Measurements from ENCODE around the gene ASTN1. TPM values are rescaled to one million over a fixed set of nuclear protein-coding genes. Genes with fewer than 3 reads are reported as not detected.

The ASTN1 gene
- total RNA-seq, 1 experiment from 2014 or later: 0.42 TPM

DNA sequence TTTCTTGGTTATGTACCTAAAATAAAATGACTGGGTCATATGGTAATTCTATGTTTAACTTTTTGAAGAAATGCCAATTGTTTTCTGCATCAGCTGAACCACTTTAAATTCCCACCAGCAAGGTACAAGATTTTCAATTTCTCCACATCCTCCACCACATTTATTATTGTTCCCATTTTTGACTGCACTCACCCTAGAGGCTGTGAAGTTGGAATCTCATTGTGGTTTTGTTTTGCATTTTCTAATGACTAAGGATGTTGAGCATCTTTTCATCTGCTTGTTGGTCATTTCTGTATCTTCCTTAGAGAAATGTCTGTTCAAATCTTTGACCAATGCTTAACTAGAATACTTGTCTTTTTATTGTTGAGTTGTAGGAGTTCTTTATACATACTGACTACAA, 72.5 kb downstream of the ASTN1 start:
- ChIA-PET RAD21 (ENCODE audit: low non-redundant PET in 1 of 2, low total read pairs in 2 of 2, uncharacterized antibody in 2 of 2, unreplicated experiment in 2 of 2) (no interaction called here), CTCF (no interaction called here), POLR2A (no interaction called here)
- no peaks in the 10 kb centered on the region for H3K9me2 ChIP-seq (ENCODE audit: insufficient read depth)
- no peaks in the 10 kb centered on the region for H3K9me3 ChIP-seq (ENCODE audit: control insufficient read depth in 1 of 2, insufficient read depth in 1 of 2, low read depth in 1 of 2, low read length in 2 of 2)
- no peaks in the 10 kb centered on the region for H4K20me1 ChIP-seq (ENCODE audit: insufficient read depth)
- no peak overlapping the region for H3K4me2 ChIP-seq (ENCODE audit: low read length)
- H2AFZ ChIP-seq (ENCODE audit: low read depth, low read length, poor library complexity, severe bottlenecking): no peak overlapping the region
- no peak overlapping the region for H3K9ac ChIP-seq (ENCODE audit: low read length)
- no peaks in the 10 kb centered on the region for H3K36me3 ChIP-seq (ENCODE audit: control insufficient read depth in 1 of 2, insufficient read depth in 2 of 2, low read length in 2 of 2)
- no TSS peak for BruUV-seq (replicated peaks)
- H3K79me2 ChIP-seq (ENCODE audit: insufficient read depth, low read length): no peaks in the 10 kb centered on the region
- H3K4me1 ChIP-seq (ENCODE audit: control insufficient read depth in 1 of 2, insufficient read depth in 2 of 2, low read length in 2 of 2): no peaks in the 10 kb centered on the region
- no peak overlapping the region for H3K27ac ChIP-seq (ENCODE audit: low read depth, low read length)
- intact Hi-C loops (cut with micrococcal nuclease): no loop called here
- no peak for ATAC-seq
- H3K4me3 ChIP-seq (replicated peaks in 1 of 2; ENCODE audit: low read depth in 1 of 2, low read length in 2 of 2): no peak overlapping the region
- TF ChIP-seq, protein P1, sequence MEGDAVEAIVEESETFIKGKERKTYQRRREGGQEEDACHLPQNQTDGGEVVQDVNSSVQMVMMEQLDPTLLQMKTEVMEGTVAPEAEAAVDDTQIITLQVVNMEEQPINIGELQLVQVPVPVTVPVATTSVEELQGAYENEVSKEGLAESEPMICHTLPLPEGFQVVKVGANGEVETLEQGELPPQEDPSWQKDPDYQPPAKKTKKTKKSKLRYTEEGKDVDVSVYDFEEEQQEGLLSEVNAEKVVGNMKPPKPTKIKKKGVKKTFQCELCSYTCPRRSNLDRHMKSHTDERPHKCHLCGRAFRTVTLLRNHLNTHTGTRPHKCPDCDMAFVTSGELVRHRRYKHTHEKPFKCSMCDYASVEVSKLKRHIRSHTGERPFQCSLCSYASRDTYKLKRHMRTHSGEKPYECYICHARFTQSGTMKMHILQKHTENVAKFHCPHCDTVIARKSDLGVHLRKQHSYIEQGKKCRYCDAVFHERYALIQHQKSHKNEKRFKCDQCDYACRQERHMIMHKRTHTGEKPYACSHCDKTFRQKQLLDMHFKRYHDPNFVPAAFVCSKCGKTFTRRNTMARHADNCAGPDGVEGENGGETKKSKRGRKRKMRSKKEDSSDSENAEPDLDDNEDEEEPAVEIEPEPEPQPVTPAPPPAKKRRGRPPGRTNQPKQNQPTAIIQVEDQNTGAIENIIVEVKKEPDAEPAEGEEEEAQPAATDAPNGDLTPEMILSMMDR (IDR thresholded peaks at IDR 0.05 in 2 of 3, conservative IDR thresholded peaks at IDR 0.05 in 1 of 3; ENCODE audit: borderline replicate concordance in 1 of 3, insufficient read depth in 1 of 3, low read depth in 2 of 3, low read length in 2 of 3): no peak
- TF ChIP-seq TCF7L2 (IDR thresholded peaks at IDR 0.05; ENCODE audit: borderline replicate concordance, extremely low read depth, insufficient read depth, insufficient read length): no peak
- no peak for DNase-seq (ENCODE audit: low read depth, low spot score)
- H3K27me3 ChIP-seq (ENCODE audit: insufficient read depth, low read length): 0 out of 2 replicates have a peak, but pooled peaks cover 2% of the 10 kb centered on the region

DNA sequence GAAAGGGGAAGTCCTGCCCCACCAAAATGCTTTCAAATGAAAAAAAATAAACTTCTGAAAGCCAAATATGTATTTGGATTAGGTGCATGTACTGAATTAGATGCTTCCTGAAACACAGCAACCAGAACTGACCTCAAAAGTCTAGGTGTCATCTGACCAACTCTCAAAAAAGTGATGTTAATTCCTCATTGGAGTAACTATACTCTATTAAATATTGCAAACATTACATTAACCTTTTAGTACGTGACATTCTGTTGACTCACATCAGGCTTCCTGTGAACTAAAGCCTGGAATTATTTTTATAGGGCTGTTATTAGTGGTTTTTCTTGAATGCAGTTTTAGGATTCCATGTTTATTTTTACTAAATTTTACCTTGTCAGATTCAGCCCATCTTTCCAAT, 73.5 kb downstream of the ASTN1 start:
- Histone ChIP-seq H3K4me2 (ENCODE audit: low read length) (no peak overlapping the region), H3K4me3 (replicated peaks in 1 of 2; ENCODE audit: low read depth in 1 of 2, low read length in 2 of 2) (no peak overlapping the region), H3K27ac (ENCODE audit: low read depth, low read length) (no peak overlapping the region), H2AFZ (ENCODE audit: low read depth, low read length, poor library complexity, severe bottlenecking) (no peak overlapping the region), H3K9ac (ENCODE audit: low read length) (no peak overlapping the region), H4K20me1 (ENCODE audit: insufficient read depth) (no peaks in the 10 kb centered on the region), H3K27me3 (ENCODE audit: insufficient read depth, low read length) (0 out of 2 replicates have a peak, but pooled peaks cover 4% of the 10 kb centered on the region), H3K79me2 (ENCODE audit: insufficient read depth, low read length) (no peaks in the 10 kb centered on the region), H3K9me3 (ENCODE audit: control insufficient read depth in 1 of 2, insufficient read depth in 1 of 2, low read depth in 1 of 2, low read length in 2 of 2) (no peaks in the 10 kb centered on the region), H3K4me1 (ENCODE audit: control insufficient read depth in 1 of 2, insufficient read depth in 2 of 2, low read length in 2 of 2) (no peaks in the 10 kb centered on the region), H3K36me3 (ENCODE audit: control insufficient read depth in 1 of 2, insufficient read depth in 2 of 2, low read length in 2 of 2) (no peaks in the 10 kb centered on the region), H3K9me2 (ENCODE audit: insufficient read depth) (no peaks in the 10 kb centered on the region)
- DNase-seq (ENCODE audit: low read depth, low spot score) (no peak), ATAC-seq (no peak)
- TF ChIP-seq EZH2 (IDR thresholded peaks at IDR 0.05): no peak
- ChIA-PET CTCF (no interaction called here), RAD21 (ENCODE audit: low non-redundant PET in 1 of 2, low total read pairs in 2 of 2, uncharacterized antibody in 2 of 2, unreplicated experiment in 2 of 2) (no interaction called here), POLR2A (no interaction called here)
- no TSS peak for BruUV-seq (replicated peaks)
- intact Hi-C loops (cut with micrococcal nuclease): no loop called here

Data from HCT116 (cell line).